ENCODE results near the gene PALM2AKAP2.
A peak's percentile ranks its signal among the peaks of the same experiment; 100 is the strongest.
"Not testable (repeated sequence)": the region's sequence is repeated elsewhere in the genome, so short reads cannot be mapped to it uniquely, and the experiment has no call there.

PALM2AKAP2 gene

DNA sequence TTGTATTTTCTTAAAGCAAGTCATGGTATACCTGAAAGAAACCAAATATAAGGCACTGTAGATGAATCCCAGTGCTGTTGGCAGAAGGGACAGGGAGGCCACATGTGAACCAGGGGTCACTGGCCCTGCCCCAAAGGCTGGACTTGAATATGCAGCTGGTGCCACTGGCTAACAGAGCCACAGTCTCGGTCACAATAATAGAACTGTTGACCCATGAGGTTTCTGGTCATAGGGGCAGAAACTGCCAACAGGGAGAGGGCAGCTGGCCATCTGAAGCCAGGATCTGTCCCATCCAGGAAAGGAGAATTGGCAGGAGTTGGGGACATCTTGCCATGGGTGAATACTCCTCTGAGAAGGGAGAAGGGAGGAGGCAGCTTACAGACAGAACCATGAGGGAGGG is 31.9 kb downstream of the PALM2AKAP2 start:
- no peak for DNase-seq

- DNase-seq, result no peak
Measured at GRCh38 chr9:109812331-109812730, 32.3 kb downstream of the PALM2AKAP2 start.

GRCh38 chr9:109812818-109813281 is 32.9 kb downstream of the PALM2AKAP2 start:
- DNase-seq, result peak; percentile 35

DNA sequence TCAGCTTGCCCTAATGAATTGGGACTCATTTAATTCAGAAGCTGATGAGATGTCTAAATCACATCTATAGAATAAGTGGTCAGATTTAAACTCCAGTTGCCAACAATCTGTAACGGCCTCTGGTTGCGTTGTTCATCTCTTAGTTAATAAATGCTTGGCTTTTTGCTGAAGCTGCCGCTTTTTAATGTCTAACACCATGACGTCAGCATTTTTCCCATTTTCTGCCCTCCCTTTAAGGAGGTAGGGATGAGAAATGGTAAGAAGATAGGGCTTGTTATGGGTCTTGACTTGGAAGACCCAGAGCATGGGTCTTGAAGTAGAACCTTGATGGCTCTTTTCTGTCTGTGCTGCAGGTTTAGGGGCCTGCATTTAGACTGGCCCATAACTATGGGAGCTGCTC is 33.3 kb downstream of the PALM2AKAP2 start:
- no peak for DNase-seq

DNA sequence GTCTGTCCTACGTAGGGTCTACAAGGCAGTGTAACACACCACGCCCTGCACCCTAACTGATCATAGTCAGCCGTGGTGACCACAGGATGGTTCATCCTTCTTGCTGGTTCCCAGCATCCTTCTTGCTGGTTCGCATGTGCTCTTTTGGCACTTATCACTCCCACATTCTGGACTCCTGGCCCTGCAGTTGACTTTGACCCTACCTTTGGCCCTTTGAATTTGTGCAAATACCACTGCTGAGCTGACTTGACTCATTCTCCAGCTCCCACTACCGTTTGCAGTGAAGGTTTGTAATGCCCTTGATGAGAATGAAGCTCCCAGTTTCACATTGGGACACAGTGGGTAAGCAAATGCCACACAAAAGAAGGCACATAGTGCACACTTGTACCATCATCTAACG is 33.8 kb downstream of the PALM2AKAP2 start:
- no peak for DNase-seq

DNA sequence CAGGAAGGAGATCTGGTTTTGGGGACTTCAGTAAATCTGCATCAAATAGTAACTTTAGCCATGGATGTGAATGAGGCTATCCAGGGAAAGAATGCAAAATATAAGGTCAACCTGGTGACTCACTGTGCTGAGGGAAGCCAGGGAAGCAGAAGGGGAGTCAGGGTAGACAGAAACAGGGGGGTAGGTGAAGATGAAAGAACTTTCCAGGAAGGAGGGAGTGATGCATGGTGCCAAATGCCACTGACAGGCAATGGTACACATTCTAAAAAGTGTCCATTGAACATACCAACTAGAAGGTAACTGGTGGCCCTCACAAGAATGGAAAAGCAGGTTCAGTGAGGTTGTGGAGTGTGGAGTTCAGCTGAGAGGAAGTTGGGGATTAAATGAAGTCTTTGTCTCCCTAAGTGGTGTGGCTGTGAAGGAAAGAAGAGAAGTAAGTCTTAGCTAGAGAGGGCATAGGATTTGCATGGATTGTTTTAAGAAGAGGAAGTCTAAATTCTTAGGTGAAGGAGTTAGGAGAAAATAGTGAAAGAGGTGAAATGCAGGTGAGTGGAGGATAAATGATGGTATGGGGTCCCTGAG is 35.5 kb downstream of the PALM2AKAP2 start:
- no peak for DNase-seq

DNA sequence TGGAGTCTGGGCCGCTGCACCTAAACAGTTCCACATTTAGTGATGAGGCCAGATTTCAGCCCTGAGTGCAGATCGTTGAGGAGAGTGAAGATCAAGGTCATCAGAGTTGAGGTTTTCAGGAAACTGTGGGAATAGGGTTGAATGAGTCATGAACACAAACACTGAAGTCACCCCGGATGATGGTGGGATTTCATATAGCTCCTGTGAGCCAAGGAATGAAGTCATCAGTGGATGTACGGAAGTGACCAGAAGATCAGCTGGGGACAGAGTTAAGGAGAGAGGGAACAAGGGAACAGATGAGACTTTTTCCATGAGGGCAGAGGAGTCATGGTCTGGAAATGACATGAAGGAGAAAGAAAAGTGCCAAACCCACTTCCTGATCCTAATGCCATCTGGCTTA is 36.5 kb downstream of the PALM2AKAP2 start:
- DNase-seq, result peak; percentile 76

DNA sequence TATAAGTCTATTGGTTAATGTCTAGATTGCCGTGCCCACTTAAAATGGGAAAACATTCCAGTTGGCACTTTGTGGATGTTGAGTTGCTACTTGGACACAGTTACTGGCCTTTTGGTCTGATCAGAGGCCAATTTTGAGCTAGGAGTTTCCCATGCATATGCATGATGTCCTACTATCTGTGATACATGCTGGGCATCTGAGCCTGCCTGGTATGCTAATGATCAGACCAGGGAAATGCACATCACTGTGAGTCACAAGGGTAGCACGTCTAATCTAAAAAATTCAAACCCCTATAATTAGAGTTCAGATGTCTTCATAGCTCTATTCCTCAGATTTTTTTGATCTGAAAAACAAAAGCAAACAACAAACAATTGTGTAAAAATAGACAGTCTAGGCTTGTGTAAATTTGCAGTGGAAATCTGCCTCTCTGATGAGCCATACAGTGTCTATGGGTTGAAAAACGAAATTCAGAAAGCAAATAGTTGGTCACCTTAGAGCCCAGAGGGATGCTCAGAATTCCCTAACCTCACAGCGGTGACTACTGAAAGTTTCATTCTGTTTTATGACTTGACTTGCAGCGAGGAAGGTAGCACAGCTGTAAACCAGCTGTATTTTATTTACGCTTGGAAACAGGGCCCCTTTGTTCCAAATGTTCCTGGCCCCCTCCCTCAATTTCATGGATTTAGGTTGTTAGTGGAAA is 37.3 kb downstream of the PALM2AKAP2 start:
- no peak for DNase-seq

DNA sequence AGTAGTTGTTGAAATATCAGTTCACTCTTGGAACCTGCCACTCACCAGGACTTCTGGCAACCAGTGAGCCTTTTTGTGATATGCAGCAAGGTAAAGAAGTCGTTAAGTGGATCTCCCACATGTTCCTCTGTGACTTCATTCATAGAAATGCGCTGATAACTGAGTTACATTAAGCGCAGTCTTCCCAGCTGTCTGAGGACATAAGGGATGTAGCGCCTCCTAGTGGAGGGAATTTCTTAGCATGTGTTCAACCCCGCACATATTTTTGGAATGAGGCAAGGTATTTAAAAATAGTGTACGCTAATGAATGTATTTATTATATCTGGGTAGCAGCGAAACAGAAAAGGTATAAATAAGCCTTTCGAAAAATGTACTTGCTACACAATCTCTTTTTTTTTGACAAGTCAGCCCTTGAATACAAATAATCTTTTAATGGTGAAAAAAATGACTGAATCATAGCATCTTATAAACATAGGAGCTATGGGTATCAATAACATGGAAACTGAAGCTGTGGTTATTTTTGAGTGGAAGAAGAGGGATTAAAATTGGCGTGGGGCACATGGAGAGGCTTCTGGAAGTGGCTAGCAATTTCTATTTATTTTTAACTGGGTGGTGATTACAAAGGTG is 38.0 kb downstream of the PALM2AKAP2 start:
- DNase-seq, result peak; percentile 77

- DNase-seq, result no peak
Measured at GRCh38 chr9:109821711-109822110, 41.7 kb downstream of the PALM2AKAP2 start.

DNA sequence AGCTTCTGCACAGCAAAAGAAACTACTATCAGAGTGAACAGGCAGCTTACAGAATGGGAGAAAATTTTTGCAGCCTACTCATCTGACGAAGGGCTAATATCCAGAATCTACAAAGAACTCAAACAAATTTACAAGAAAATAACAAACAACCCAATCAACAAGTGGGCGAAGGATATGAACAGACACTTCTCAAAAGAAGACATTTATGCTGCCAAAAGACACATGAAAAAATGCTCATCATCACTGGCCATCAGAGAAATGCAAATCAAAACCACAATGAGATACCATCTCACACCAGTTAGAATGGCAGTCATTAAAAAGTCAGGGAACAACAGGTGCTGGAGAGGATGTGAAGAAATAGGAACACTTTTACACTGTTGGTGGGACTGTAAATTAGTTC is 45.4 kb downstream of the PALM2AKAP2 start:
- not testable (repeated sequence) for DNase-seq

DNA sequence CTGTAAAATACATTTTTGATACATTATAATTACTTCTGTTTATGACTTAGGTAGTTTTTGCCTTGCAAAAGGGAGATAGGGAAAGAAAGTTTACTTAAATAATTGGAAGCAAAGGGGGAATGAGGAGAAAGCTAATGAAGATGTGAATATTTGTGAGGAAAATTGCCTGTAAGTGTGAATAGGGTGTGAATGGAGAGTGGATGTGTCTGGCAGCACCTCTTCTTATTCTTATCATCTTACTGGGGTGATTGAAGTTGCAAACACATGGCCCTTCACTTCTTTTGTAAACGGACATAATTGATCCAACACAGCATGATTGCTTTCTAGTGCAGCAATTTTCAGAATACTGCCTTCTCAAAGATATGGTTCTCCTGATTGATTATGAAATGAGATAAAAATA is 46.6 kb downstream of the PALM2AKAP2 start:
- DNase-seq, result no peak

GRCh38 chr9:109828254-109828653 is 48.3 kb downstream of the PALM2AKAP2 start:
- no peak for DNase-seq
